ENCODE data around the gene SORCS3.

DNA sequence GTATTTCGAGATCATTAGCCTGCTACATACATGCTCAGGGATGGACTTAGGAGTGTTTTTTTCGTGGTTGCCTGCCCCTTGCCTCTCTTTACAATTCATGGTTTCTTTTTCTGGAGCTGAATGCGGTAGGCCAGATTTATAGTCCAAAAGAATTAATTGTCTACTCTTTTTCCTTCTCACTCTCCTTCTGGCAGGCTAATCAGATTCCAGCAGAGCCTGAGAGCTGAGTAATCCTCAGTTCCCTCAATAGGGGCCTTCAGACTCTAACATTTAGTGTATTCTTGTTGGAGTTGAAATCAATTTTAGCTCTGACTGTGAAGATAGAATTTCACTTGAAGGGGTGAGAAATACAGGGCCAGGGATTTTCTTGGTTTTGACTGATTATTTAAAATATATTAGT is 16.4 kb downstream of the SORCS3 start:
- TF ChIP-seq ZFX (IDR thresholded peaks at IDR 0.05), result no peak
- TF ChIP-seq, protein P1, sequence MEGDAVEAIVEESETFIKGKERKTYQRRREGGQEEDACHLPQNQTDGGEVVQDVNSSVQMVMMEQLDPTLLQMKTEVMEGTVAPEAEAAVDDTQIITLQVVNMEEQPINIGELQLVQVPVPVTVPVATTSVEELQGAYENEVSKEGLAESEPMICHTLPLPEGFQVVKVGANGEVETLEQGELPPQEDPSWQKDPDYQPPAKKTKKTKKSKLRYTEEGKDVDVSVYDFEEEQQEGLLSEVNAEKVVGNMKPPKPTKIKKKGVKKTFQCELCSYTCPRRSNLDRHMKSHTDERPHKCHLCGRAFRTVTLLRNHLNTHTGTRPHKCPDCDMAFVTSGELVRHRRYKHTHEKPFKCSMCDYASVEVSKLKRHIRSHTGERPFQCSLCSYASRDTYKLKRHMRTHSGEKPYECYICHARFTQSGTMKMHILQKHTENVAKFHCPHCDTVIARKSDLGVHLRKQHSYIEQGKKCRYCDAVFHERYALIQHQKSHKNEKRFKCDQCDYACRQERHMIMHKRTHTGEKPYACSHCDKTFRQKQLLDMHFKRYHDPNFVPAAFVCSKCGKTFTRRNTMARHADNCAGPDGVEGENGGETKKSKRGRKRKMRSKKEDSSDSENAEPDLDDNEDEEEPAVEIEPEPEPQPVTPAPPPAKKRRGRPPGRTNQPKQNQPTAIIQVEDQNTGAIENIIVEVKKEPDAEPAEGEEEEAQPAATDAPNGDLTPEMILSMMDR (conservative IDR thresholded peaks at IDR 0.05), result no peak

All from C4-2B (cell line).